ENCODE measurements around the gene ZNF141.
A peak's percentile ranks its signal among the peaks of the same experiment; 100 is the strongest.
"Not testable (repeated sequence)": the region's sequence is repeated elsewhere in the genome, so short reads cannot be mapped to it uniquely, and the experiment has no call there.

ZNF141 gene

GRCh38 chr4:337143-337931 is at the start of gene ZNF141:
Gene ZNF141, plus strand, starts transcription at chr4:337814. Its CDS starts 170 bp downstream, at chr4:337984.
- peak; percentile 83 to 84 for DNase-seq

DNA sequence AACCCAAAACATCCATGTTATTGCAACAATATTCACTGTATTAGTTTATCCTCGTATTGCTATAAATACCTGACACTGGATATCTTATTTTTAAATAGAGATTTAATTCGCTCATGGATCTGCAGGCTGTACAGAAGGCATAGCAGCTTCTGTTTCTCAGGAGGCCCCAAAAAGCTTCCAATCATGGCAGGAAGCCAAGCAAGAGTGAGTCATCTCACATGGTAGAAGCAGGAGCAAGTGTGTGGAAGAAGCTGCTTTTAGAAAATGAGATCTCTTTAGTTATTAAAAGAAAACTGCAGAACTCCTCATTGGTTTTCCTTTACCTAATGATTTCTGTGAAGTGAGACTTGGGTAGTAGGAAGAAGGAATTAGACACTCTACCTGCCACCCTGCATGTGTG is 48.7 kb upstream of the ZNF141 start:
- no peak for DNase-seq

GRCh38 chr4:294732-295131 is 42.9 kb upstream of the ZNF141 start:
- no peak for DNase-seq

GRCh38 chr4:302381-302780 is 35.2 kb upstream of the ZNF141 start:
- no peak for DNase-seq

DNA sequence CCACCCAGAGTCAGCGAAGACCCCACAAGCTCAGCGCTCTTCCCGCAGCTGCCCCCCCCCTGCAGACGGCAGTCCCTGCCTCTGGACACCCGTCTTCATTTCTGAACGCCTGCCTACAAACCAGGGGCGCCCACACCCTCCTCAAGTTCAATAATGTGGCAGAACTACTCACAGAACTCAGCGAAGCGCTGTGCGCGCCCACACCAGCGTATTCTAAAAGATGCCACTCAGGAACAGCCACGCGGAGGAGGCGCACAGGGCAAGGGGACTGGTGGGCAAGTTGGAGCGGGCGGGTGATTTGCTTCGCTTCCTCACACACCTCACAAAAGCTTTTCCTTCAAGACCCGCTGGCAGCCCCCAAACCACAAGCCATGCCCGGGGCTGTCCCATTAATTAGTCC is 33.1 kb upstream of the ZNF141 start:
- not testable (repeated sequence) for DNase-seq

DNA sequence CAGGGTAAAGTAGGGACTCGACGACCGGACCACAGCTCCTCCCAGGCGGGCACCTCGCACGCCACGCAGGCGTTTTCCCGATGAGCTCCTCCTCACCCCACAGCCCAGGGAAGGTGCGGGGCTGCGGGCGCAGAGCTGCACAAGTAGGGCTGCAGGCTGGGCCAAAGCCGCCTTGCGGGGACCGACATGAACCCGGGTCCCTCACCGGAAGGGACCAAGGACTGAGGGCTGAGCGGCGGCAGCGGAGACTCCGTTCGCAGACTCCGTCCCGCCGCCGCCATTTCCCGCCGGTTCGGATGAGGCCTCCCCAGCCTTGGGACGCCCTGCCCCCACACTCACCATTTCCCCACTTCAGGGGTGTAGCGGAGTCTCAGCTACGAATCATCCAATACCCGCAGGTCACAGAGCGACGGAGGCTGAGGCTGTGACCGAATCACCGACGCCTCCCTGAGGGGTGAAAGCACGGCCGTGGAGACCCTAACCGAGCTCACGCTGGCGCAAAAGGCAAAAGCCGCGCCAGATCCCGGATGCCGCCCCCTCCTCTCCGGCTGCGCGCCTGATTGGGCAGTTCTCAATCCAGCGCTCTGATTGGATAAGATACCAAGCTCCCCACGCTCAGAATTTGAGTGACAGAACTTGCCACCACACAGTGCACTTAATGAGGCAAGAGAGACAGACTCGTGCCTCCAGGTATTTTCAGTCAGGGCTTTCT is 32.5 kb upstream of the ZNF141 start, which contains the start of gene ZNF732:
Gene ZNF732, minus strand, starts transcription at position 506 of the 712 bp plus-strand sequence. Its CDS starts 164 bp downstream, at position 342.
- no peak for DNase-seq

DNA sequence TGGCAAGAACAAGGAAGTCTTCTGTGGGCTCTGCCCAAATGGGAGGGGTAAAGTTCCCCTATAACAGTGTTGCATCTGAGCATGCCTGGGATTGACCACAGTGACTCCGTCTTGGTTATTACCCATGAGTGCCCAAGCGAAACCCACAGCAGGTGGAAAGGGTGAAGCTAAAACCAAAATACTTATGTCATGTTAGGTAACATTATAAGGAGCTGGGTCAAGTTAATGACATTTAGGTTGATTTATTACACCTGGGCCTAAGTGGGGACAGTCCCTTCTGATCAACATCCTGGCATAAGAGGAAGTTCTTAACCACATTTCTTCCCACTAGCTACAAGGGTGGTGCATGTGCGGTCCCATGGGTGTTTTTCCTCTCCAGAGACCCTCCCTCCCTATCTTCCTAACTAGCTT is 31.1 kb upstream of the ZNF141 start:
- DNase-seq = no peak

GRCh38 chr4:309807-310206 is 27.8 kb upstream of the ZNF141 start:
- DNase-seq = no peak

DNA sequence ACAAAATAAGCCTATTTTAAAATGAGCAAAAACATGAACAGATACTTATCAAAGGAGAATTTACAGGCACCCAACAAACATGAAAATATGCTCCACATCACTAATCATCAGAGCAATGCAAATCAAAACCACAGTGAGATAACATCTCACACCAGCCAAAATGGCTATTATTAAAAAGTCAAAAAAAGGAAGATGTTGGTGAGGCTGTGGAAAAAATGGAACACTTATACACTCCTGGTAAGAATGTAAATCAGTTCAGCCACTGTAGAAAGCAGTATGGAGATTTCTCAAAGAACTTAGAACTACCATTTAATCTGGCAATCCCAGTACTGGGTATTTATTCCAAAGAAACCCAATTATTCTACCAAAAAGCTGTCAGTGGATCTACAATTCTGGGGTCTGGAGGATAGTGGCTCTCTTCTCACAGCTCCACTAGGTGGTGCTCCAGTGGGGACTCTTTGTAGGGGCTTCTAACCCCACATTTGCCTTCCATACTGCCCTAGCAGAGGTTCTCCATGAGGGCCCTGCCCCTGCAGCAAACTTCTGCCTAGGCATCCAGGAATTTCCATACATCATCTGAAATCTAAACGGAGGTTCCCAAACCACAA is 23.2 kb upstream of the ZNF141 start:
- DNase-seq = no peak

GRCh38 chr4:328729-329128 is 8.9 kb upstream of the ZNF141 start:
- DNase-seq = no peak

GRCh38 chr4:335515-335914 is 2.1 kb upstream of the ZNF141 start:
- DNase-seq = no peak

GRCh38 chr4:336099-336892 is 1.3 kb upstream of the ZNF141 start:
- DNase-seq = no peak

- peak in 1 of 2 experiments; percentile 7 for DNase-seq
These were observed 796 bp upstream of the ZNF141 start for GRCh38 chr4:336893-337142.

DNA sequence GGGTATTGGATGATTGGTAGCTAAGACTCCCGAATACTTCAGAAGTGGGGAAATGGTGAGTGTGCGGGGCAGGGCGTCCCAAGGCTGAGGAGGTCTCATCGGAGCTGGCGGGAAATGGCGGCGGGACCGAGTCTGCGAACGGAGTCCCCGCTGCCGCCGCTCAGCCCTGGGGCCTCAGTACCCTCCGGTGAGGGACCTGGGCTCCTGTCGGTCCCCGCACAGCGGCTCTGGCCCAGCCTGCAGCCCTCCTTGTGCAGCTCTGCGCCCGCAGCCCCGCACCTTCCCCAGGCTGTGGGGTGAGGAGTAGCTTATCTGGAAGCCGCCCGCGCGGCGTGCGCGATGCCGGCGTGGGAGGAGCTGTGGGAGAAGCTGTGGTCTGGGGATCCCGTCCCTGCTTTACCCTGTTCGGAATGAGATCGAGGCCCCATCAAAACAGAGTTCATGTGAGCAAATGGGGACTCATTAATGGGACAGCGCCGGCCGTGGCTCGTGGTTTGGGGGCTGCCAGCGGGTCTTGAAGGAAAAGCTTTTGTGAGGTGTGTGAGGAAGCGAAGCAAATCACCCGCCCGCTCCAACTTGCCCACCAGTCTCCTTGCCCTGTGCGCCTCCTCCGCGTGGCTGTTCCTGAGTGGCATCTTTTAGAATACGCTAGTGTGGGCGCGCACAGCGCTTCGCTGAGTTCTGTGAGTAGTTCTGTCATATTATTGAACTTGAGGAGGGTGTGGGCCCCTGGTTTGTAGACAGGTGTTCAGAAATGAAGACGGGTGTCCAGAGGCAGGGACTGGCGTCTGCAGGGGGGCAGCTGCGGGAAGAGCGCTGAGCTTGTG is 531 bp downstream of the ZNF141 start:
- peak; percentile 54 to 63 for DNase-seq

GRCh38 chr4:338759-339097 is 1.1 kb downstream of the ZNF141 start:
- no peak for DNase-seq

DNA sequence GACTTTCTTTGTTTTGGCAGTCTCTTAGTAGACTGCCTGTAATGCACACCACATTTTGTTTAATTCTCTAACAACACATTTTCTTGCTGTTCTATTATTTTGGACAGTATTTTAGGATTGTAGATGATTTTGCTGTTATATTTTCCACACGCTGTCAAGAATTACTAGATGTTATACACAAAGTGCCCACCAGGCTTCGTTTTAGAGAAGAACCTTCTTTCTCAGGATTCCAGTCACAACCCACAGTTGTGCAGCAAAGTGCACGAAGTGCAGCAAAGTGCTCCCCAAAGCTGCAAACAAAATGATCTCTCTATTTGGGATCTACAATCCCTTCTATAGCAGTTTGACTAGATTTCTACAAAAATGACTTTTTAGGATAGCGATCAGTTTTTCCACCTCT is 2.4 kb downstream of the ZNF141 start:
- DNase-seq = no peak

- no peak for DNase-seq
These were observed 35.6 kb downstream of the ZNF141 start for GRCh38 chr4:373062-373839.

DNA sequence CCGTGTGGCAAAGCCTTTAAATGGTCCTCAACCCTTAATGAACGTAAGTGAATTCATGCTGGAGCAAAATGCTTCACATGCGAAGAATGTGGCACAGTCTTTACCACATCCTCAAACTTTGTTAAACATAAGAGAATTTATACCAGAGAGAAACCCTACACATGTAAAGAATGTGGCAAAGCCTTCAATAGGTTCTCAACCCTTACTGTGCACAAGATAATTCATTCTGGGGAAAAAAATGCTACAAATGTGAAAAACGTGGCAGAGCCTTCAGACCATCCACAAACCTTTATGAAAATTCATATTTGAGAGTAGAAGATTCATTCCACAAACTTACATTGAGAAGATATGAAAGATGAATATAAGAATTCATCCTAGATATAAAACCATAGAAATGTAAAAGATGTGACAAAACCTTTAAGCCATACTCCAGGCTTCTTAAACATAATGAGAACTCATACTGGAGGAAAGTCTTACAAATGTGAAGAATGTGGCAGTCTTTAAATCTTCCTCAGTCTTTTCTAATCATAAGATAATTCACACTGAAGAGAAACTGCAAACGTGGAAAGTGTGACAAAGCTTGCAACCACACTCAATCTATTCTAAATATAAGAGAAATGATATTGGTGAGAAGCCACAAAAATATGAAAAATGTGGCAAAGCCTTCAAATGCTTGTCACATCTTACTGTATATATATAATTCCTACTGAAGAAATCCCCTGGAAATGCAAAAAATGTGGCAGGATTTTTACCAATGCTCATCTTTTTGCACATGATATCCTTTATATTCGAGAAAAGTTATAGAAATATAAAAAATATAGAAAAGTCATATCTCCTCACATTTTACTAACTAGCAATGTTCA is 36.9 kb downstream of the ZNF141 start:
- DNase-seq = no peak

GRCh38 chr4:384311-385010 is 46.8 kb downstream of the ZNF141 start:
- no peak for DNase-seq

Data from activated CD4-positive, alpha-beta T cell treated with anti-CD3 and anti-CD28 coated beads, Interleukin-2, amount 50 U/mL, for 4 hours (primary cell).